Erythroblast (primary cell): Measurements from ENCODE around the gene ARPC5L.
"Not testable (repeated sequence)": the region's sequence is repeated elsewhere in the genome, so short reads cannot be mapped to it uniquely, and the experiment has no call there.

Experiments used
- GATA1 ChIP-seq: IDR thresholded peaks from 2 replicates; pipeline ENCODE4 v1.6.1; 2011; ENCODE audit warnings: low read depth, mild to moderate bottlenecking, control low read depth, low read length, moderate library complexity
- POLR2A ChIP-seq: IDR thresholded peaks from 2 replicates; pipeline ENCODE4 v1.6.1; 2011; ENCODE audit warnings: mild to moderate bottlenecking, low read length

- not testable (repeated sequence) for TF ChIP-seq POLR2A, GATA1
Observed at GRCh38 chr9:124838132-124838531, 23.8 kb upstream of the ARPC5L start.
